Nephron (organoid): ENCODE measurements around the gene NELFA.

Experiments used
- H3K27ac Mint-ChIP-seq, 3 experiments: 2 replicates each; pipeline ENCODE4 v1.8.0; 2020; ENCODE audit warnings: mixed read lengths in 3 of 3, mild to moderate bottlenecking in 2 of 3, moderate library complexity in 1 of 3
- H3K27me3 Mint-ChIP-seq: 2 replicates; pipeline ENCODE4 v1.8.0; 2021; ENCODE audit warnings: low read depth, mild to moderate bottlenecking, moderate library complexity, mixed read lengths
- H3K36me3 Mint-ChIP-seq: 2 replicates; pipeline ENCODE4 v1.8.0; 2020; ENCODE audit warnings: low read depth, mixed read lengths
- H3K4me1 Mint-ChIP-seq: 2 replicates; pipeline ENCODE4 v1.8.0; 2020; ENCODE audit warnings: mixed read lengths
- H3K4me3 Mint-ChIP-seq, 3 experiments: 2 replicates each; pipeline ENCODE4 v1.8.0; 2020; ENCODE audit warnings: mild to moderate bottlenecking in 3 of 3, mixed read lengths in 3 of 3, moderate library complexity in 2 of 3
- H3K9me3 Mint-ChIP-seq: 2 replicates; pipeline ENCODE4 v1.8.0; 2020; ENCODE audit warnings: mixed read lengths
- TF ChIP-seq, protein P1 (sequence below), 3 experiments: fragments of 200-600 bp; sonication (generic); IDR thresholded peaks; one replicate each; pipeline ENCODE4 v1.5.0; 2021; ENCODE audit warnings: antibody characterized with exemption in 3 of 3; ENCODE audit not compliant: unreplicated experiment in 3 of 3

The NELFA gene

DNA sequence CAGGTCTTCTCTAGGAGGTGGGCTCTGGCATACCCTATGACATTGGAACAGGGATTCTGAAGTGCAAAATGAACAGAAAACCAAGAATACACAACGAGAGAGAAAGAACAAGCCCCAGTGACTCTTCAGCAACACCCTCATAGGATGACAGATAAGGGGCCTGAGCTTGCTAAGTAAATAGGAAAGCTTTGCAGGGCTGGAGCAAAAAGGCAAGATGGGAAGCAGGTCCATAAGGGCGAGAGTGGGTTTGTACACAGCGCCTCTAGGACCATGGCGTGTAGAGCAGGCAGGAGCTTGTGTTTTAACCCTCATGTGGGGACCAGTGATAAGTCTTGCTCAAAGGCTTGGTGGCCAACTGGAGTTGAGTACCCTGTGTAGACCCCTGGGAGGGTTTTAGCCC is 45.8 kb downstream of the NELFA start:
- H3K27ac Mint-ChIP-seq = no peak overlapping the region
- no peaks in the 10 kb centered on the region for H3K4me1 Mint-ChIP-seq
- H3K27me3 Mint-ChIP-seq = no peaks in the 10 kb centered on the region
- H3K9me3 Mint-ChIP-seq = no peaks in the 10 kb centered on the region
- peaks cover 81% of the 10 kb centered on the region for H3K36me3 Mint-ChIP-seq
- H3K4me3 Mint-ChIP-seq = no peak overlapping the region
- TF ChIP-seq, protein P1, sequence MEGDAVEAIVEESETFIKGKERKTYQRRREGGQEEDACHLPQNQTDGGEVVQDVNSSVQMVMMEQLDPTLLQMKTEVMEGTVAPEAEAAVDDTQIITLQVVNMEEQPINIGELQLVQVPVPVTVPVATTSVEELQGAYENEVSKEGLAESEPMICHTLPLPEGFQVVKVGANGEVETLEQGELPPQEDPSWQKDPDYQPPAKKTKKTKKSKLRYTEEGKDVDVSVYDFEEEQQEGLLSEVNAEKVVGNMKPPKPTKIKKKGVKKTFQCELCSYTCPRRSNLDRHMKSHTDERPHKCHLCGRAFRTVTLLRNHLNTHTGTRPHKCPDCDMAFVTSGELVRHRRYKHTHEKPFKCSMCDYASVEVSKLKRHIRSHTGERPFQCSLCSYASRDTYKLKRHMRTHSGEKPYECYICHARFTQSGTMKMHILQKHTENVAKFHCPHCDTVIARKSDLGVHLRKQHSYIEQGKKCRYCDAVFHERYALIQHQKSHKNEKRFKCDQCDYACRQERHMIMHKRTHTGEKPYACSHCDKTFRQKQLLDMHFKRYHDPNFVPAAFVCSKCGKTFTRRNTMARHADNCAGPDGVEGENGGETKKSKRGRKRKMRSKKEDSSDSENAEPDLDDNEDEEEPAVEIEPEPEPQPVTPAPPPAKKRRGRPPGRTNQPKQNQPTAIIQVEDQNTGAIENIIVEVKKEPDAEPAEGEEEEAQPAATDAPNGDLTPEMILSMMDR (IDR thresholded peaks at IDR 0.05; ENCODE audit: unreplicated experiment in 3 of 3) = no peak

DNA sequence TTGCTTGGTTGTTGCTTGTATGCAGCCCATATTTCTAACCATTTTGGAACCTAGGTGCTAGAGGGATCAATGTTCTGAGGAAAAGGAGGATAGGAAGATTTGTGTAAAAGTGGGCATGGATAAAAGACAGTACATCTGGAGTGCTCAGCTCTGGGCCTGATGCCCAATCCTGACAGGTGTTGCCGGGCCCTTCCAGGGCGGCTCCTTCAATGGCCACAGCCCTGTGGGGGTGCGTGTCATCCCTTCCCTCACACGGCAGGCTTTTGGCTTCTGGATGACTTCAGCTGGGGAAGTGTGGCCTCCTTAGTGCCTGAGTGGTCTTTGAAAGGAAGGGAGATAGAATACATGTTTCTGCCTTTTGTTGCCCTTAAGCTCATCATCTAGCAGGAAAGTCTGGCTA is 47.2 kb downstream of the NELFA start:
- H3K4me3 Mint-ChIP-seq = no peak overlapping the region
- no peaks in the 10 kb centered on the region for H3K4me1 Mint-ChIP-seq
- no peak overlapping the region for H3K27ac Mint-ChIP-seq
- no peaks in the 10 kb centered on the region for H3K27me3 Mint-ChIP-seq
- H3K9me3 Mint-ChIP-seq = no peaks in the 10 kb centered on the region
- TF ChIP-seq, protein P1 (IDR thresholded peaks at IDR 0.05; ENCODE audit: unreplicated experiment in 3 of 3) = no peak
- H3K36me3 Mint-ChIP-seq = peaks cover 88% of the 10 kb centered on the region

DNA sequence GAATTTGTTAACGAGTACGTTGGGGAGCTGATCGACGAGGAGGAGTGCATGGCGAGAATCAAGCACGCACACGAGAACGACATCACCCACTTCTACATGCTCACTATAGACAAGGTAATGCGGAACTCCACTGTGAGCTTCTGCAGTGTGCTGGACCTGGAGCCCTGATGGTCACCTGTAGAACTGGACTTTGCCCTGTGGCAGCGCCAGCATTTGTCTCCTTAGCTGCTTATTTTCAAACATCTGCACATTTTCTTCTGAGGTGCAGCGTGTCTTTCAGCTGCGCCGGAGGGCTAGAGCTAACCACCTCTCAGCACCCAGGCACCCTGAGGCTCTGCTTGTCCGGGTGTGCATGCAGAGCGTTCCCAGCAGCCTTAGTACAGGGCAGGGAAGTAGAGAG is 47.7 kb downstream of the NELFA start:
- TF ChIP-seq, protein P1 (IDR thresholded peaks at IDR 0.05; ENCODE audit: unreplicated experiment in 3 of 3) = no peak
- Mint-ChIP-seq H3K9me3 (no peaks in the 10 kb centered on the region), H3K27ac (no peak overlapping the region), H3K36me3 (peaks cover 89% of the 10 kb centered on the region), H3K27me3 (no peaks in the 10 kb centered on the region), H3K4me1 (no peaks in the 10 kb centered on the region), H3K4me3 (no peak overlapping the region)

DNA sequence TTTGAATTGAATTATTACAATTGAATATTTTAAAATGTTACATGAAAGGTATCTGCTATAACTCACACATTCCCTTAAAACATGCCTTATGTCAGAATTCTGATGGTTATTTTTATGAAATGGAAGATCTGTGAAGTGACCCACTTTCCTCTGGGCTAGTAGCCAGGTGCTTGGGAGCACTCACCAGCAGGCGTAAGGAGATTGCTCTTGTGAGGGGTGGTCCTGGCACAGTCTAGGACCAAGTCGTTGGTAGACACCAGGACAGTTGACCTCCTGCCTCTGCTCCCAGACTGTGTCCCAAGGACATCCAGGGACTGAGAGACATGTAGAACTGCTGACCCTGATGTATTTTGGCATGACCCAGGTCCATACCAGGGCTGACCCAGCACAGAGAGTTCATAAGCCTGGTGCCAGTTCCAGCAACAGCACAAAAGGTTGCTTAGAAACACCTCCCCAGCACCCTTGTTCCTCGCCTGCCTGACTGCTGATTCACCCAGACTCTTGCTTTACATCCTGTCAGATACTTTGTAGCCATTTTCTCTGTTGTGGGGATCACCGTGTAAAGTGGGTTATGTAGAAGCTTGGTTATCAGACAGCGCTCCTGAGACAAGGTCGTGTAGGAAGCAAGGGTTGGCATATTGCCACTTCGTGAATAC is 48.5 kb downstream of the NELFA start:
- Mint-ChIP-seq H3K36me3 (peaks cover 89% of the 10 kb centered on the region), H3K27me3 (no peaks in the 10 kb centered on the region), H3K27ac (no peak overlapping the region), H3K4me3 (no peak overlapping the region), H3K4me1 (no peaks in the 10 kb centered on the region), H3K9me3 (no peaks in the 10 kb centered on the region)
- TF ChIP-seq, protein P1 (IDR thresholded peaks at IDR 0.05; ENCODE audit: unreplicated experiment in 3 of 3) = no peak

DNA sequence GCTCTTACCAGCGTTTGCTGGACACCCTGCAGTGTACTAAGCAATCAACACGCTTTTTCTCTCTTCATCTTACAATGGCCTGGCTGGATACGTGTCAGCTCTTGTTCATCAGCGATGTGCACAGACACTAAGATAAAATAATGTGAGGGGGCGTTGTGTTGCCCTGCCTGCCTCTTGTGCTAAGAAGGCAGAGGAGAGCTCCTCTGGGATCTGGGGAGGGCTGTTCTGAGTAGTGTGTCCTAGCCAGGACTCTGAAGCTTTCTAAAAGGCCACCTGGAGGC is 49.7 kb downstream of the NELFA start:
- H3K36me3 Mint-ChIP-seq = peaks cover 89% of the 10 kb centered on the region
- H3K27me3 Mint-ChIP-seq = no peaks in the 10 kb centered on the region
- no peaks in the 10 kb centered on the region for H3K4me1 Mint-ChIP-seq
- no peak overlapping the region for H3K4me3 Mint-ChIP-seq
- TF ChIP-seq, protein P1 (IDR thresholded peaks at IDR 0.05; ENCODE audit: unreplicated experiment in 3 of 3) = no peak
- H3K27ac Mint-ChIP-seq = no peak overlapping the region
- no peaks in the 10 kb centered on the region for H3K9me3 Mint-ChIP-seq

DNA sequence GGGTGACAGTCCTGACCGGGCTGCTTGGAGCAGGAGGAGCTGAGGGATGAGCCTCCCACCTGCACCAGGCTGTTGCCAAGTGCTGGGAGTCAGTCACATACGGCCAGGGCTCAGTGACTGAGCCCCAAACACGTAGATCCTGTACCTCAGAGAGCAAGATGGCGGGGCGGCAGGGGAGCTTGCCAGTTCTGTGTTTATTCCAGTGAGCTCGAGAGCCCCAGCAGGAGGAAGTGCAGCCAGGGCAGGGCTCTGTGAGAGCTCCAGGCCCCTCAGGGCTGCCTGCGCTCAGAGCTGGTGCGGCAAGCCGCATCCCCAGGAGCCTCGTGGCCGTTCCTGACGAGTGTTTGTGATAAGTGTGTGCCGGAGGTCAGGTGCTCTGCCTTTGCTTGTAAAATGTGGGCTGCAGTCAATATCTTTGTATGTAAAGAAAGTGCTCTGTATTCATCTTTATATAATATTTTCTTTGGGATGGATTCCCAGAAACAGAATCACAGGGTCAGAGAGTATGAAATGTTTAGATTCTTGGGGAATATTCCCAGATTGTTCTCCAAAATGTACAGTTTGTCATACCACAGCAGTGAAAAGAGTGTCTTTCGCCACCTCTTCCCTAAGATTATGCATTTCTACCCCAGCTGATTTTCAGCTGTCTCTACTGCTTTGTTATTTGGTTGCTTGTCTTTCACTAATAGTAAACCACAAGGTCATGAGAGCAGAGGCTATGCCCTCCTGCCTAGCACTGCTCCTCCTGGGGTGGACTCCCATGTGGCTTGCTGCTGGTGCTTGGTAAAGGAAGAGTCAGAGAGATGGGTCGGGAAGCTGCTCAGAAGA is 50.3 kb downstream of the NELFA start:
- H3K4me1 Mint-ChIP-seq = no peaks in the 10 kb centered on the region
- TF ChIP-seq, protein P1 (IDR thresholded peaks at IDR 0.05; ENCODE audit: unreplicated experiment in 3 of 3) = no peak
- H3K36me3 Mint-ChIP-seq = peaks cover 83% of the 10 kb centered on the region
- no peaks in the 10 kb centered on the region for H3K9me3 Mint-ChIP-seq
- no peak overlapping the region for H3K27ac Mint-ChIP-seq
- no peak overlapping the region for H3K4me3 Mint-ChIP-seq
- no peaks in the 10 kb centered on the region for H3K27me3 Mint-ChIP-seq
